DMS79 (cell line): Measurements from ENCODE around the gene GSTT2.
"Not testable (repeated sequence)": the region's sequence is repeated elsewhere in the genome, so short reads cannot be mapped to it uniquely, and the experiment has no call there.

Experiments
- DNase-seq: peaks from one replicate; lab custom pipeline; 2025; lab: John Stamatoyannopoulos, UW

The GSTT2 gene

DNA sequence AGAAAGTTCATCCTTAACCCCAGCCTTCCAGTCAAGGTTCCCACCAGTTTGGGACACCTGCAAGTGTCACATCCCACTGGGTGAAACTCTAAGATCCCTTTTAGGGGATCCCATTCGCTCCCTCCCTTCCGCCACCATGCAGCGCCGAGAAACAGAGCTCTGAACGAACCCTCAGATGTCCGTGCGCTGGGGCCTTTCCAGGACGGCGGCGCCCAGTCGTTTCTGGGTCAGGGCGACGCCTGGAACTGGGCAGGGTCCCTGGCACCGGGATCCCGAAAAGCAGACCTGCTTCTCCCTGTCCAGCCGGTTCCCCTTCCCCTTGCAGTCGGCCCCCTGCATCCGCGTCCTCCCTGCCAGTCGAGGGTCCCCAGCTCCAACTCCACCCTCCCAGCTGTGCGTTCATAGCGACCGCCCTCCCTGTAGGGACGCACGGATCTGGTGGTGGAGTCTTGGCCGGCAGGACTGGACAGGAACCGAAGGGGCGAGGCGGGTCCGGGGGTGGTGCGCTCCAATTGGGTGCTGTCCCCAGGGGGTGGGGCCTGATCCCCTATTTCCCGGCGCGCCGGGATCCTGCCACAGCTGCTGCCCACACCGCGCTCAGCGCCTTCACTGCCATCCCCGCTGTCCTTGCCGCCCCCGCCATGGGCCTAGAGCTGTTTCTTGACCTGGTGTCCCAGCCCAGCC, at the start of gene GSTT2:
Gene GSTT2, plus strand, starts transcription at position 578 of the 684 bp plus-strand sequence.
- not testable (repeated sequence) for DNase-seq

DNA sequence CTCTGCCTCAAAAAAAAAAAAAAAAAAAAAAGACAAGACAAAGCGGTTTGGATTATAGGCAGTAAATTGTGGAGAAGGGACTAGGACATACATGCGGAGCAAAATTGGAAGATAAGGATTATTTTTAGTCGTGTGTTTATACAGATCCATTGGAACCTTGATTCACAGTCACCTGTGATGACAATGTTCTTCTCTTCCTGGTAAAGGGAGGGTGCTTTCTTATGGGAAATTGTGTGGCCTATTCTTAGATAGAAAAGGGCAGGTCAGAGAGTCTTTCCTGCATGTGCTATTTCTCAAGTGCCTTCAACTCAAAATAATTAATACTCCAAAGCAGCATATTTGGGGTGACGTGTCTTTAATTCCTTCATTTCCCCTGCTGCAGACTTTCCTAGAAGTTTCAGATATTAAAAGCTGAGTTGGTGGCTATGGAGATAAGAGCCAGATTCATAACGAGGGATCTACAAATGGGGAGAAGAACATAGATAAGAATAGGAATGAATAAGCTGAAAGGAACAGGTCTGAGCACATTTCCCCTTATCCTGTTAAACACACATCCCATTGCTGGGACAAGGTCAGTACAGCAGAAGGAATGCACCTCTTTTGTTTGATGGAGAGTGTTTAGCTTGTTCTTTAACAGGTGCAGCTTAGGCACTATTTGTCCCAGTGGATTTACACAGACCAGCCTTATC, 41.5 kb upstream of the GSTT2 start:
- DNase-seq = no peak

DNA sequence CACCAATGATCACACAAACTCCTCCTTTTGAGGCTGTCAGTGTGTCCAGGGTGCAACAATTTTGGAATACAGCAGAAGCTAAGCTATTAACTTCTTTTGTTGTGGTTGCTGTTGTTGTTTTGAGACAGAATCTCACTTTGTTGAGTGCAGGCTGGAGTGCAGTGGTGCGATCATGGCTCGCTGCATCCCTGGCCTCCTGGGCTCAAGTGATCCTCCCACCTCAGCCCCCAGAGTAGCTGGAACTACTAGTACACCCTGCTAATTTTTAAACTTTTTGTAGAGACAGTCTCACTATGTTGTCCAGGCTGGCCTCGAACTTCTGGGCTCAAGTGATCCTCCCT, 40.9 kb upstream of the GSTT2 start:
- no peak for DNase-seq

DNA sequence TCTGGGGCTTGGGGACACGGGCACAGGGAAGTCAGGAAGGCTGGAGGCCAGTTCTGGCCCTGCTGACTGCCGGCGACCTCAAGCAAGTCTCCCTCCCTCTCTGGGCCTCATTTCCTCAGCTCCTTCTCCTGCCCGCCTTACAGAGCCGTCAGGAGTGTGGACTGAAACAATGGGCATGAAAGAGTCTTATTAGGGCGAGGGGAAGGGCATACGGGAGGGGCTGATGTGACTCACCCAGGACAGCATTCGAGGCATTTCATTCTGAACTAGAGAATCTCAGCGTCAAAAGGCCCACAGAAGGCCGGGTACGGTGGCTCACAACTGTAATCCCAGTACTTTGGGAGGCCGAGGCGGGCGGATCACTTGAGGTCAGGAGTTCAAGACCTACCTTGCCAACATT, 39.8 kb upstream of the GSTT2 start:
- DNase-seq = not testable (repeated sequence)

DNA sequence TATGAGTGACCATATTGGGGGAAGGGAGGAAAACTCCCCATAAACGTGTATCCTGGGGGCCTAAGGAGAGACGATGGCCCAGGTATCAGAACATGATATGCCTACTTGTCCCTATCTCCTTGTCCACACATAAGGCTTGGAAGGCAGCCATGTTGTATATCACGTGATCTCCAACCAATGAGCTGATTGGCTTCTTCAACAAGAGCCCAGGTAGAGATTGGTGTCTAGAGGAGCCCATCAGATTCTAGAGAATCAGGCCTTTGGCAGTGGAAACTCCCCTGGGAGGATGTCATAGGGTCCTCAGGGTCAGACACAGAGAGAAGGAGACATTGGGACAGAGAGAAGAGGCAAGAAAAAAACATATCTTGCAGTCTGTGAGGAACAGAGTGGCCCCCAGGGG, 32.5 kb upstream of the GSTT2 start:
- DNase-seq = not testable (repeated sequence)

DNA sequence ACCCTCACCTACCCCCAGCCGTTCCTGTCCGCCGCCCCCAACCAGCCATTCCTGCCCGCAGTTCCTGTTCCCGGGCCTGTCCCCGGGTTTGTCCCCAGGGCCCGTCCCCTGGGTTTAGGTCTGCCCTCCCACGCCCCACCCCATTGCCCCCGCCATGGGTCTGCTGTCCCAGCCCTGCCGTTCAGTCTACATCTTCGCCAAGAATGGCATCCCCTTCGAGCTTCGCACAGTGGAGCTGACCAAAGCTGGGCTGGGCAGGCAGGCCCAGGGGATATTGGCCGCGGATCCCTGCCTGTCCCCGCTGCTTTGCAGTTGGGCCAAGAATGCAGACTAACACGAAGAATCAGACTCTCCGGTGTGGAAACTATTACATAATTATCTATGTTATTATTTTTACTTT, 30.2 kb upstream of the GSTT2 start:
- not testable (repeated sequence) for DNase-seq

DNA sequence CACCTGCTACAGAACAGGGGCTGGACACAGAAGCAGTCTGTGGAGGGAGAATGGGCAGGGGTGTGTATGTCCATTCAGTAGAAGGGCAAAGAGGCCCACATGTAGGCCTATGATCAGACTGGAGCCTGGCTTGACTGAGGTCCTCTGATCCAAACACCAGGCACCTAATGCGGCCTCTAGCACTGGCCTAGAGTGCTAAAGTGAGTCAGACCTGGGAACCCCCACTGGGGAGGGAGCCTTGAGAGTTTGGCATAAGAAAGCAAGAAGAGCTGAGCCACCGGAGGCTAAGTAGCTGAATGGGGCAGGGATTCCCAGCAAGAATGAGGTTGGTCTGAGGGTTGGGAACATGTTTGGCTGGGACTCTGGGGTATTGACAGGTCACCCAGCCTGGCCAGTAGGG, 28.6 kb upstream of the GSTT2 start:
- not testable (repeated sequence) for DNase-seq

DNA sequence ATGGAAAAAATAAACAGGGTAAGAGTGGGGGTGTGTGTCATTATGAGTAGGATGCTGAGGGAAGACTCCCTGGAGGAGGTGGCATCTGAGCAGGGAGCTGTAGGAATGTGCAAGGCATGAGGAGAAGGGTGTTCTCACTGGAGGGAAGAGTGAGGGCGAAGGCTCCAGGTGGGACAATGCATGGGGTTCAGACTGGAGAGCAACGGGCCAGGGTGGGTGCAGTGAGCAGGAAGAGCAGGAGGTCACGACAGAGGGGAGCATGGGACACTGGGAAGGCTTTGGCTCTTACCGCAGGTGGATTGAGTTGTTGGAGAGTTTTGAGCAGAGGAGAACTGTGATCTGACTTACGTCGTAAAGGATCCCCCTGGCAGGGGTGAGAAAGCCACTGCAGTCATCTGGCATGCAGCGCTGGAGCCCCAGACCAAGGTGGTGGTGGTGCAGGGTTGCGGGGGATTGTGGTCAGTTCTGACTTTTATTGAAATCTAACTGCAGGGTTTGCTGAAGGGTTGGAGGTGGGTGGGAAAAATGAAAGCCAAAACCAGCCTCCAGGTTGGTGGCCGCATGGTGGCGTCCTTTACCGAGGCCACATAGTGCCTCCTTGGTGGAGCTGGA, 27.0 kb upstream of the GSTT2 start:
- not testable (repeated sequence) for DNase-seq

DNA sequence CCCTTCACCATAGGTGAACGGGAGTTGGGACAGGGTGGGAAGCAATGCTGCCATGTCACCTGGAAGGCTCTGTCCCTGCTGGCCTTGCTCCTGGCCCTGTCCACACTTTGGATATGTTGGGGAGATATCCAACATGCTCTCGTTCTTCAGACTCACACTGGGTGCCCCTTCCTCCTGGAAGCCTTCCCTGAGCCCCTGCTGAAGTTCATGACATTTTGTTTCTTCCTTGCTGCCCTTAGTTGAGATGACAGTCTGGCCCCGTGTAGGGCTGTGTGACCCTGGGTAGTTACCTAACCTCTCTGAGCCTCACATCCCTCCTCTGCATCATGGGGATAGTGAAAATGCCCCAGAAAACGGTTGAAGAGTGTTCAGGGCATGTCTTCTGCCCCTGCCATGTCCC, 26.4 kb upstream of the GSTT2 start:
- not testable (repeated sequence) for DNase-seq

DNA sequence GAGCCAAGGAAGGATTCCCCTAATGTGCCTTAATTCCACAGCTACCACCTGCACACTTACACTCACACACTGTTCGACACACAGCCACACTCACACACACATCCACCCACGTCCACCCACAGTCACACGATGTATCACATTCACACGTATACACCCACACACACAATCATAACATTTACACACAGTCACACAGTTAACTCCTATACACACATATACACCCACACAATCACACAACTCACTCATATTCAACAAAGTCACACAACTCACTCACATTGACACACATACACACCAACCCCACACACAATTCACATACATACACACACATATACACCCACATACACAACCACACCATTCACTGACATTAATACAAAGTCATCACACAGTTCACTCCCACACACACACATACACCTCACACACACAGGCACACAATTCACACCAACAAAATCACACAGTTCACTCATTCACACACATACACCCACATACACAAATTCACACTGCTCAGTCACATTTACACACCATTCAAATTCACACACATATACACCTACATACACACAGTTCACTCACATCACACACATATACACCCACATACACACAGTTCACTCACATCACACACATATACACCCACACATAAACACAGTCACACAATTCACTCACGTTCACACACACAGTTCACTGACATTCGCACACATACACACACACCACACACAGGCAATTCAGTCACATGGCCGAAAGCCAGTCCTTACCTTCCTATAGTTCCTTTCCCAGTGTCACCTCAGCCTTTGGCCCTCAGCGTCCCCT, 25.5 kb upstream of the GSTT2 start:
- DNase-seq = not testable (repeated sequence)

DNA sequence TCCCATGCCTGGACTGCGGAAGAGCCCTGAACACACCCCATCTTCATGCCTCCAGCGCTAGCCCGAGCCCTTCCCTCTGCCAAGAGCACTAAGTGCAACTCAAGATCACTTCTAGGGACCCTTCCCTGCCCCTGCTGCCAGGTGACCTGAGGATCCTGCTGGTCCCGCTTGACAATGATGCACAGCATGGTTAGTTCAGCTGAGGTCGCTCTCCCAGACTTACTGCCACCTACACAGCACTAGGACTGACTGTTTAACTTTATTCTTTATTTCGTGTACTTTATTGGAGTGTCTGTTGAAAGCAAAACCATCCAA, 25.0 kb upstream of the GSTT2 start:
- DNase-seq = not testable (repeated sequence)

DNA sequence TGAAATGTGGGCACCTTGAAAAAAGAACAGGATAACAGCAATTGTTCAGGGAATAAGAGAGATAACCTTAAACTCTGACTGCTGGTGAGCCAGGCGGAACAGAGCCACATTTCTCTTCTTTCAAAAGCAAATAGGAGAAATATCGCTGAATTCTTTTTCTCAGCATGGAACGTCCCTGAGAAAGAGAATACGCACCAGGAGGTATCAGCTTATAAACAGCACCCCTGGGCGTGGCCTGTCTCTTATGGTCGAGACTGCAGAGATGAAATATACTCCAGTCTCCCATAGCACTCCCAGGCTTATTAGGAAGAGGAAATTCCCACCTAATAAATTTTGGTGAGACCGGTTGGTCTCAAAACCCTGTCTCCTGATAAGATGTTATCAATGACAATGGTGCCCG, 24.0 kb upstream of the GSTT2 start:
- DNase-seq = not testable (repeated sequence)

DNA sequence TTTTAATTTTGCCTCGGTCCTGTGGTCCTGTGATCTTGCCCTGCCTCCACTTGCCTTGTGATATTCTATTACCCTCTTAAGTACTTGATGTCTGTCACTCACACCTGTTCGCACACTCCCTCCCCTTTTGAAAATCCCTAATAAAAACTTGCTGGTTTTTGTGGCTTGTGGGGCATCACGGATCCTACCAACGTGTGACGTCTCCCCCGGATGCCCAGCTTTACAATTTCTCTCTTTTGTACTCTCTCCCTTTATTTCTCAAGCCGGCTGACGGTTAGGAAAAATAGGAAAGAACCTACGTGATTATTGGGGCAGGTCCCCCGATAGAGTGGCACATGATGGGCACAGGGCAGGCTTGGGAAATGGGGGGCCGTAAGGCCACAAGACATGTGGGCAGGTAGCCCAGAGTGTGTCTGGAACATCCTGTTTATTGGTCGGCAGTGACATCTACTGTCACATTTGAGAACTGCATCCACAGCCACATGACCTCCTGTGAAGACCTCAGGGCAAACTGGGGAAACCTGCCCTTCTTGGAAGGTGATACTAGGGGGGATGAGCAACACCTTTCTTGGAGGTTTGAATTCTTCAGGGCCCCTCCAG, 23.5 kb upstream of the GSTT2 start:
- DNase-seq = not testable (repeated sequence)

DNA sequence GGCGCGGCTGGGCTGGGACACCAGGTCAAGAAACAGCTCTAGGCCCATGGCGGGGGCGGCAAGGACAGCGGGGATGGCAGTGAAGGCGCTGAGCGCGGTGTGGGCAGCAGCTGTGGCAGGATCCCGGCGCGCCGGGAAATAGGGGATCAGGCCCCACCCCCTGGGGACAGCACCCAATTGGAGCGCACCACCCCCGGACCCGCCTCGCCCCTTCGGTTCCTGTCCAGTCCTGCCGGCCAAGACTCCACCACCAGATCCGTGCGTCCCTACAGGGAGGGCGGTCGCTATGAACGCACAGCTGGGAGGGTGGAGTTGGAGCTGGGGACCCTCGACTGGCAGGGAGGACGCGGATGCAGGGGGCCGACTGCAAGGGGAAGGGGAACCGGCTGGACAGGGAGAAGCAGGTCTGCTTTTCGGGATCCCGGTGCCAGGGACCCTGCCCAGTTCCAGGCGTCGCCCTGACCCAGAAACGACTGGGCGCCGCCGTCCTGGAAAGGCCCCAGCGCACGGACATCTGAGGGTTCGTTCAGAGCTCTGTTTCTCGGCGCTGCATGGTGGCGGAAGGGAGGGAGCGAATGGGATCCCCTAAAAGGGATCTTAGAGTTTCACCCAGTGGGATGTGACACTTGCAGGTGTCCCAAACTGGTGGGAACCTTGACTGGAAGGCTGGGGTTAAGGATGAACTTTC, 18.7 kb upstream of the GSTT2 start, which contains the start of gene GSTT2B:
Gene GSTT2B, minus strand, starts transcription at position 112 of the 688 bp plus-strand sequence. Its CDS starts 64 bp downstream, at position 48.
- DNase-seq = not testable (repeated sequence)

DNA sequence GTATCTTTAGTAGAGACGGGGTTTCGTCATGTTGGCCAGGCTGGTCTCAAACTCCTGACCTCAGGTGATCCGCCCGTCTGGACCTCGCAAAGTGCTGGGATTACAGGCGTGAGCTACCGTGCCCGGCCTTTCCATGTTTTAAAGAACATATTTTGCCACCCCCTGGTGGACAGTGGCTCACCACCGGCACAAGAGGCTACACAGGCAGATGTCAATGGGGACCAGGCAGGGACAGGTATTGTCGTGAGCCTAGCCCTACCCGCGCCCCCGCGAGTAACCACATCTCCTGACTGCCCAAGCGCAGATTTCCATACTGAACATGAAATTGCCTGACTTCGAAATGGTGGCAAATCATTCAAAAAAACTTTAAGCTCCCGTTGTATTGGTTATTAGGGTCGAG, 13.8 kb upstream of the GSTT2 start:
- DNase-seq = not testable (repeated sequence)

DNA sequence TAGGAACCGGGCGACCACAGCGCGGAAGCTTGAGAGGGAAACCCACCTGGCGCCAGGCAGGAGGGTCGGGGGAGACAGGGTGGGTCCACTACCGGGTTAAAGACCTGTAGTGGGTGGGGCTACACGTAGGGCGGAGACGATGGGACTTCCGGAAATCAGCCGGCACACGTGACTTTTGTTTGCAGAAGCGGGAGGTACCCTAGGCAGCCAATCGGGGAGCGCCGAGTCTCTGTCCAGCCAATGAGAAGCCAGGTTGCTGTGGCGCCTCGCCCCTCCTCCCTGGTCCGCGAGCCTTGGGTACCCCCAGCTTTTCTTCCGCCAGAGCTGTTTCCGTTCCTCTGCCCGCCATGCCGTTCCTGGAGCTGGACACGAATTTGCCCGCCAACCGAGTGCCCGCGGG, 13.4 kb upstream of the GSTT2 start, which contains the start of gene DDTL:
Gene DDTL, plus strand, starts transcription at position 321 of the 400 bp plus-strand sequence. Its CDS starts 27 bp downstream, at position 348.
- DNase-seq = not testable (repeated sequence)

DNA sequence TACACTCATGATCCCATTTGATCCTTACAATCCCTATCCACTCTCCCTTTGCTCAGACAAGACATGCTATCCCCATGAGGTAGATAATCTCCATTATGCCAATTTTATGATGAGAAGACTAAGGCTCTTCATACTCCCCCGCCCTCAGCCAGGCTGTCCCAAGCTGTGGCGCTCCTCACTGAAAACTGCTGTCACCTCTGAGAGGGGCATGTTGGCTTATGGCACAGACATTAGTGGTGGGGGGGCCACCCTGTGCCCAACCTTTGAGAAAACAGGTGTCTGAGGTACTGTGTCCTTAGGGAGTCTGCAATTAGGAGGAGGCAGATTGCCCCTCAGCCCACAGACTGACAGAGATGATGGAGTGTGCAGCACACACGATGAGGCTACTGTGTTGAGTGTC, 10.9 kb upstream of the GSTT2 start:
- no peak for DNase-seq

DNA sequence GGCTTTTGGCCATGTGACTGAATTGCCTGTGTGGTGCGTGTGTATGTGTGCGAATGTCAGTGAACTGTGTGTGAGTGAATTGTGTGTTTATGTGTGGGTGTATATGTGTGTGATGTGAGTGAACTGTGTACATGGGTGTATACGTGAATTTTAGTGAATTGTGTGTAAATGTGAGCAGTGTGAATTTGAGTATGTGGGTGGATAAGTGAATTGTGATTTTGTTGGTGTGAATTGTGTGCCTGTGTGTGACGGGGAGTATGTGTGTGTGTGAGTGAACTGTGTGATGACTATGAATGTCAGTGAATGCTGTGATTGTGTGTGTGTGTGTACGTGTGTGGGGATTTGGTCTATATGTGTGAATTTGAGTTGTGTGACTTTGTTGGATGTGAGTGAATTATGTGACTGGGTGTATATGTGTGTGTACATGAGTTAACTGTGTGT, 9.7 kb upstream of the GSTT2 start:
- no peak for DNase-seq

DNA sequence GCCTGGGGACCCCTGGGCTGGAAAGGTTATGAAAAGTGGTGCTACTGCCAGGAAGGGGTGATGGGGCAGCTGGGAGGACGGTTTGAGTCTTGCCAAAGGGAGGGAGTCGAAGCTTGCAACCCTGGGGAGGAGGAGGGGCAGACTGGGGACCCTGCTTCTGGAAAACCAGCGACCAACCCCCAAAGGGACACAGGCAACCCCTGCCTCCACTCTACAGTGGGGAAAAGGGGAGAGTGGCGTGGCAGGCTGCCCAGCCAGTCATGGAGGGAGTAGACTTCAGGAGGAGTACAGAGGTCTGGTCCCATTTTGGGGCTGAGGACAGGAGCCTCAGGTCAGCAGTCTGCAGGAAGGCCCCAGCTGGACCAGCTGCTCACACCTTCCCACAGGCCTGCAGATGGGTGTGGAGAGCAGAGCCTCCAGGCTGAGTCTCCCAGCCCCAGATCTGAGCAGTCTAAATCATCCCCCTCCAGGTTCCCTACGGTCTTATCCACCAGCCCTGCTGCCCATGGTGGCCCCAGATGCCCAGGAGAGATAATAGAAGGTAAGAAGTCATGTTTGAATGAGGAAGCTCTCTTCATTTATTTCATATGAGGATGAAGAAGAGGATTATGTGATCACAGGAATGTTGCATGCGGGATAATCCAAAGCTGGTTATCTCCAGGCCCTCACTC, 9.0 kb upstream of the GSTT2 start:
- no peak for DNase-seq

DNA sequence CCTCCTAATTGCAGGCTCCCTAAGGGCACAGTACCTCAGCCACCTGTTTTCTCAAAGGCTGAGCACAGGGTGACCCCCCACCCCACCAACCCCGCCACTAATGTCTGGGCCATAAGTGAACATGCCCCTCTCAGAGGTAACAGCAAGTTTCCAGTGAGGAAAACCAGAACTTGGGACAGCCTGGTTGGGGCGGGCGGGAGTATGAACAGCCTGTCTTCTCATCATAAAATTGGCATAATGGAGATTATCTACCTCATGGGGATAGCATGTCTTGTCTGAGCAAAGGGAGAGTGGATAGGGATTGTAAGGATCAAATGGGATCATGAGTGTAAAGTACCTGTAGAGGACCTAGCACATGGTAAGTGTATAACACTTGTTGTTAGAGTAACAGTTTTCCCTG, 8.0 kb upstream of the GSTT2 start:
- not testable (repeated sequence) for DNase-seq

DNA sequence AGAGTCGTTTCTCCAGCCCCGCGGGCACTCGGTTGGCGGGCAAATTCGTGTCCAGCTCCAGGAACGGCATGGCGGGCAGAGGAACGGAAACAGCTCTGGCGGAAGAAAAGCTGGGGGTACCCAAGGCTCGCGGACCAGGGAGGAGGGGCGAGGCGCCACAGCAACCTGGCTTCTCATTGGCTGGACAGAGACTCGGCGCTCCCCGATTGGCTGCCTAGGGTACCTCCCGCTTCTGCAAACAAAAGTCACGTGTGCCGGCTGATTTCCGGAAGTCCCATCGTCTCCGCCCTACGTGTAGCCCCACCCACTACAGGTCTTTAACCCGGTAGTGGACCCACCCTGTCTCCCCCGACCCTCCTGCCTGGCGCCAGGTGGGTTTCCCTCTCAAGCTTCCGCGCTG, 5.6 kb upstream of the GSTT2 start, which contains the start of gene DDT:
Gene DDT, minus strand, starts transcription at position 97 of the 400 bp plus-strand sequence. Its CDS starts 27 bp downstream, at position 70.
- DNase-seq = not testable (repeated sequence)
